IPS-20b (cell line): ENCODE data around the gene RPS27L.

Experiments
- H3K27ac ChIP-seq: one replicate; pipeline ENCODE4 v1.5.1; 2013; ENCODE audit warnings: low read length
- H3K27me3 ChIP-seq: 2 replicates; pipeline ENCODE4 v1.6.1; 2013; ENCODE audit warnings: mild to moderate bottlenecking, low read length, inconsistent platforms; ENCODE audit not compliant: insufficient read depth
- H3K36me3 ChIP-seq: 2 replicates; pipeline ENCODE4 v1.6.1; 2013; ENCODE audit warnings: low read depth, mild to moderate bottlenecking, inconsistent platforms, low read length, moderate library complexity; ENCODE audit not compliant: insufficient read depth
- H3K4me1 ChIP-seq: 2 replicates; pipeline ENCODE4 v1.6.1; 2013; ENCODE audit warnings: mild to moderate bottlenecking, control low read depth, inconsistent platforms, low read length, moderate library complexity; ENCODE audit not compliant: insufficient read depth
- H3K4me3 ChIP-seq: 2 replicates; pipeline ENCODE4 v1.5.1; 2013; ENCODE audit warnings: mild to moderate bottlenecking, low read length, inconsistent platforms
- H3K9ac ChIP-seq: 2 replicates; pipeline ENCODE4 v1.6.1; 2013; ENCODE audit warnings: low read depth, mild to moderate bottlenecking, inconsistent platforms, low read length, moderate library complexity
- H3K9me3 ChIP-seq: 2 replicates; pipeline ENCODE4 v1.6.1; 2013; ENCODE audit warnings: mild to moderate bottlenecking, low read depth, low read length, inconsistent platforms; ENCODE audit not compliant: insufficient read depth

RPS27L gene

GRCh38 chr15:63157118-63157843 lies at the start of gene RPS27L:
RPS27L (minus strand) TSS chr15:63157477; CDS start chr15:63157405, 72 bp downstream.
- Histone ChIP-seq H3K9ac (peak within 1 kb of the TSS; percentile 89), H3K36me3 (peaks cover 28% of the 10 kb centered on the region), H3K4me1 (no peaks in the 10 kb centered on the region), H3K9me3 (no peaks in the 10 kb centered on the region), H3K4me3 (peak within 1 kb of the TSS; percentile 98), H3K27ac (peak within 1 kb of the TSS; percentile 51), H3K27me3 (no peaks in the 10 kb centered on the region)

DNA sequence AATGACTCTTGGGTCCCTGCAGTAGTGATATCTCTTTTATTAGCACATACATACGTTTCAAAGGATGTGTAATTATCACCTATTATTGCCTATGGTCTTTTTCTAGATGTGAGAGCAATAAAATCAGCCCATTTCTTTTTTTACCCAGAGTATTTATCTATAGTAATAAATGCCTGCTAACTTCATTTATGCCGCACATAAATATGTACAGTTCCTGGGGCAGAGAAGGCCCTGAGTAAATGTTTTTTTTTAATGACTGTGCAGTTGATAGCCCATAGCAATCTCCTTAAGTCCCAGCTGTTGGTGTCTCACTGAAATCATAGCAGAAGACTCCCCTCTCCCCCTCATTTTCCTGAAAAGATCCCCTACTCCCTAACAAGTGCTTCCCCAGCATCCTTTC lies 48.8 kb upstream of the RPS27L start:
- no peaks in the 10 kb centered on the region for H3K9me3 ChIP-seq
- H3K4me1 ChIP-seq = peaks cover 13% of the 10 kb centered on the region
- no peak overlapping the region for H3K27ac ChIP-seq
- H3K9ac ChIP-seq = no peak overlapping the region
- H3K27me3 ChIP-seq = no peaks in the 10 kb centered on the region
- H3K4me3 ChIP-seq = no peak overlapping the region
- no peaks in the 10 kb centered on the region for H3K36me3 ChIP-seq

- H3K9me3 ChIP-seq = no peaks in the 10 kb centered on the region
- no peak overlapping the region for H3K9ac ChIP-seq
- H3K4me3 ChIP-seq = no peak overlapping the region
- H3K27me3 ChIP-seq = no peaks in the 10 kb centered on the region
- peaks cover 7% of the 10 kb centered on the region; the same call in 1 of the 2 replicates for H3K4me1 ChIP-seq
- no peak overlapping the region for H3K27ac ChIP-seq
- H3K36me3 ChIP-seq = no peaks in the 10 kb centered on the region
Observed at GRCh38 chr15:63203451-63204090, 46.3 kb upstream of the RPS27L start.

DNA sequence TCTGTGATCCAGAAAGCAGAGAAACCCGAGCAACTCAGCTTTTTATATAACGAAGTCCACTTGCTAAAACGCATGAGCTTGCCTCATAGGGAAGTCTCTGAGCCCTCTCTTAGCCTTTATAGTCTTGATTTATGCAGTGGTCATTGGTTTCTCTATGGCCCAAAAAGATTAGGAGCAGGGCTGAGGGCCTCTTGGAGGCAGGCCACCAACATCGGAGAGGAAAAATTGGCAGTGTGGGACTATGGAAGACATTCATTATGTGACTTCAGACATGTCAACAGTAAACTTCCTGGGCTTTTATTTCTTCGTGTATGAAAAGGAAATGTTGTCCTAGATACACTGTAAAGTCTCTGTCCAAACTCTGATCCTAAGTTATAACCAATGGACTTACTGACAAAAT lies 45.6 kb upstream of the RPS27L start:
- Histone ChIP-seq H3K4me1 (peaks cover 13% of the 10 kb centered on the region; the same call in 1 of the 2 replicates), H3K9me3 (no peaks in the 10 kb centered on the region), H3K9ac (no peak overlapping the region), H3K27me3 (no peaks in the 10 kb centered on the region), H3K4me3 (no peak overlapping the region), H3K36me3 (no peaks in the 10 kb centered on the region), H3K27ac (no peak overlapping the region)

DNA sequence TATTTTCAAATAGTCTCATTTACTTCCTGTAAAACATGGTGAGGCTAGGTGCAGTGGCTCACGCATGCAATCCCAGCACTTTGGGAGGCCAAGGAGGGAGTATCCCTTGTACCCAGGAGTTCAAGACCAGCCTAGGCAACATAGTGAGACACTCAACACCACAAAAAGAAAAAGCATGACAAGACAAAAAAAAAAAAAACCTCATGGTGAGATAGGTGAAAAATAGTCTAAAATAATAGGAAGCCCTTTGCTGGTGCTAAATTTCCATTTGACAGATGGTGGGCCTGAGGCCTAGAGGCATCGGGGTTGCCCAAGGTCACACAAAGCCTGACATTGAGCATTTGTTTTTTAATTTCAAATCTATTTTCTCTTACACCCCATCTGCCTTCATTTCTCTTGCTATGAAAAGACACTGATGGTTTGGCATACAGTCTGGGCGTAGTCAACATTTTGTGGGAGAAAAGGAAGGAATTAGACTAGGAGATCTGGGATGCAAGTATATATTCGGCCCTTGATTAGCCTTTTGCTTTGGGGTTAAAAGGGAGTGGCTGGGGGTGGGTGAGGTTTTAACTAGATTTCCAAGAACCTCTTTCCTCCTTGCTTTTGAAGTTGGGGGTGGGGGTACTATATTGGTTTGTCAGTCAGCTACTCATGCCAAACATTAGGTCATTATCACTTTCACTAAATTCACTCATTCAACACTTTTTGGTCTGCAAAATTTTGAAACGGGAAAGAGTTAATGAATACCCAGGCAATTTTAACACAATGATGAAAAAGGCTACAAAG lies 43.4 kb upstream of the RPS27L start:
- Histone ChIP-seq H3K27ac (no peak overlapping the region), H3K27me3 (no peaks in the 10 kb centered on the region), H3K4me3 (no peak overlapping the region), H3K36me3 (no peaks in the 10 kb centered on the region), H3K9me3 (no peaks in the 10 kb centered on the region), H3K9ac (no peak overlapping the region), H3K4me1 (peaks cover 30% of the 10 kb centered on the region; the same call in 1 of the 2 replicates)

- H3K4me1 ChIP-seq = peaks cover 38% of the 10 kb centered on the region; the same call in 1 of the 2 replicates
- no peaks in the 10 kb centered on the region for H3K27me3 ChIP-seq
- no peaks in the 10 kb centered on the region for H3K36me3 ChIP-seq
- H3K9ac ChIP-seq = 0 out of 2 replicates have a peak overlapping the region, but pooled peaks have one; percentile 17
- H3K9me3 ChIP-seq = no peaks in the 10 kb centered on the region
- no peak overlapping the region for H3K4me3 ChIP-seq
- no peak overlapping the region for H3K27ac ChIP-seq
Observed at GRCh38 chr15:63198371-63199250, 41.3 kb upstream of the RPS27L start.

GRCh38 chr15:63197626-63198025 lies 40.3 kb upstream of the RPS27L start:
- Histone ChIP-seq H3K9ac (no peak overlapping the region), H3K27ac (no peak overlapping the region), H3K27me3 (no peaks in the 10 kb centered on the region), H3K9me3 (no peaks in the 10 kb centered on the region), H3K4me3 (no peak overlapping the region), H3K36me3 (no peaks in the 10 kb centered on the region), H3K4me1 (peaks cover 38% of the 10 kb centered on the region; the same call in 1 of the 2 replicates)

DNA sequence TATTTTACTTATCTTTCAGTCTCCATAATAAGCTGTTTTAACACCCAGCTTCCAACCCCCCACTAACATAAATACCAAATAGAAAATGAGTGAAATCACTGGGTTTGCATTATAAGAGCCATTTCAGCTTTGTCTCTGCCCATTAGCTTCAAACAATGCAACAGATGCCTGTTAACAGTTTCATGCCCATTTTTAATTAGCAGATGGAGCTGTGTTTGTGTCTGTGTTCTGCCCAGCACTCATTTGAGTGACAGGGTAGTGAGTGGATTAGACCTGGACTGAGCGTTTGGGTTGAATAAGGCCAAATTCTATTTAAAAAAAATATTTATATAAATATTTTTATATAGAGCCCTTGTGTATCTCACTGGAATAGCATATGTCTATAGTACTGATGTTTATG lies 39.6 kb upstream of the RPS27L start:
- Histone ChIP-seq H3K4me1 (peaks cover 38% of the 10 kb centered on the region; the same call in 1 of the 2 replicates), H3K9me3 (no peaks in the 10 kb centered on the region), H3K4me3 (no peak overlapping the region), H3K9ac (no peak overlapping the region), H3K27ac (no peak overlapping the region), H3K27me3 (no peaks in the 10 kb centered on the region), H3K36me3 (no peaks in the 10 kb centered on the region)

DNA sequence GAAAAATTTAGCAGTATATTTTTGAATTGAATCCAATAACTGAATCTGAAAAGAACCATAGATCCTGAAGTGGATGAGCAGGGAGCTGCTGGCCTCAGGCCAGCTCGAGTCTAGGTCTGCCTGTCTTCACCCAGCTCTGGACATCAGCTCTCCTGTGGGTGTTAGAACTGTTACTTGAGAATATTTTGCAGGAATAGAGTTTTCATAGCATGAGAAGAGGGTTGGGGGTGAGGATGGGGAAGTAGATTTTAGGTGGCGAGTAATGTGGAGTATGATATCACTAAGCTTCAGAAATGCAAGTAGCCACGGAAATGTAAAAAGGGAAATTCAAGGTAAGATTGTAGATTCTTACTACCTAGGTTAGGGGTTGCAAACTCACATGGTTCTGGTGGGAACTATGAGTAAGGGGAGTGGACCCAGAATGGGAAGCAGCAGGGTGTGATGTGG lies 38.3 kb upstream of the RPS27L start:
- H3K9ac ChIP-seq = no peak overlapping the region
- no peaks in the 10 kb centered on the region for H3K9me3 ChIP-seq
- H3K4me3 ChIP-seq = no peak overlapping the region
- H3K27me3 ChIP-seq = no peaks in the 10 kb centered on the region
- H3K36me3 ChIP-seq = no peaks in the 10 kb centered on the region
- peaks cover 43% of the 10 kb centered on the region; the same call in 1 of the 2 replicates for H3K4me1 ChIP-seq
- H3K27ac ChIP-seq = no peak overlapping the region

DNA sequence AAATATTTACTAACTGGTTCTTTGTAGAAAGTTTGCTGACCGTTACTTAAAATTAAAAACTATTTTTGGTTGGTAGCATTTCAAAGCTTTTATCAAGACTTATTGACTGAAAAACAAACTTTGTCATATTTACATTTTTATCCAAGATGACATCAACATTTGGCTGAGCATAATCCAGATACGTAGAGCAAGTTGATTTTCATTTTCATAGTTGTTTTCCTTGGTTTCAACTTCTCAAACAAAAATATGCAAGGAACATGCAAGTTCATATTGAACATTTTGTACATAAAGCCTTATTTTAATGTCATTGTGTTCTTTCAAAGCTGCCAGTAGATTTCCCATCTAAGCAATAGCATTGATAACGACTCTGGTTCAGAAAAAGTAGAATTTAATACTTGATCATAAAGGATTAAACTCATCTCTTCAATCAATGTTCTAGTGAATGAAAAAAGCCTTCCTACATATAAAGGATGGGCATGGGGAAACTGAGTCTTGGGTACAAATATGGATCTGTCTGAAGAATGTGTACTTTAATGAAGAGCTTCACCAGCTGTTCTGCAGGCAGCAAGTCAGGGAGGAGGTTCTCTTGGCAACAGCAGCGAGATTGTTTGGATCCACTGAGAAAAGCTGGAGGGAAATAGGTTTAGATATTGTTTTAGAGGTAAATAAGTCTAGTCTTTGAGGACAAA lies 37.7 kb upstream of the RPS27L start:
- H3K27me3 ChIP-seq = no peaks in the 10 kb centered on the region
- peaks cover 46% of the 10 kb centered on the region; the same call in 1 of the 2 replicates for H3K4me1 ChIP-seq
- no peaks in the 10 kb centered on the region for H3K9me3 ChIP-seq
- no peaks in the 10 kb centered on the region for H3K36me3 ChIP-seq
- H3K9ac ChIP-seq = no peak overlapping the region
- no peak overlapping the region for H3K27ac ChIP-seq
- H3K4me3 ChIP-seq = no peak overlapping the region
